ENCODE results near the gene KCNH2. TPM values are rescaled to one million over a fixed set of nuclear protein-coding genes. Genes with fewer than 3 reads are reported as not detected.

KCNH2 gene
- total RNA-seq, 1 experiment from 2014 or later = 16.2 TPM

- TF ChIP-seq ZNF532 (CRISPR knock-in tag; IDR thresholded peaks at IDR 0.05; ENCODE audit: borderline replicate concordance) (no peak), GABPB1 (CRISPR knock-in tag; IDR thresholded peaks at IDR 0.05) (no peak), KAT7 (CRISPR knock-in tag; IDR thresholded peaks at IDR 0.05; ENCODE audit: borderline replicate concordance) (no peak), MAX (CRISPR knock-in tag; IDR thresholded peaks at IDR 0.05) (no peak), ZNF281 (CRISPR knock-in tag; IDR thresholded peaks at IDR 0.05) (no peak), OVOL2 (CRISPR knock-in tag; IDR thresholded peaks at IDR 0.05; ENCODE audit: borderline replicate concordance) (no peak)
These were observed 65.7 kb downstream of the KCNH2 start (continued) for GRCh38 chr7:150912427-150912826.

- ChIA-PET CTCF (interaction anchor here (0.8 to 3.4 kb wide), 10 partner anchors 10 to 151 kb away, joined by 3 to 38 read pairs (median 4); no protein-coding TSS in a partner anchor), POLR2A (no interaction called here)
- no peaks in the 10 kb centered on the region for H3K9me3 Mint-ChIP-seq
- H3K36me3 Mint-ChIP-seq = no peaks in the 10 kb centered on the region
- no peak overlapping the region for H3K27ac Mint-ChIP-seq
- no peak for ATAC-seq
- peaks cover 7% of the 10 kb centered on the region for H3K27me3 Mint-ChIP-seq (ENCODE audit: low read depth)
- no peak overlapping the region for H3K4me3 Mint-ChIP-seq
- DNase-seq (ENCODE audit: low spot score) = no peak
- peaks cover 11% of the 10 kb centered on the region for H3K4me1 Mint-ChIP-seq
- no peak for TF ChIP-seq TEAD4 (CRISPR knock-in tag; IDR thresholded peaks at IDR 0.05)
- TF ChIP-seq HMGA2 (CRISPR knock-in tag; IDR thresholded peaks at IDR 0.05) = no peak
- no peak for TF ChIP-seq NFYB (CRISPR knock-in tag; conservative IDR thresholded peaks at IDR 0.05; ENCODE audit: low read depth)
- TF ChIP-seq CDX4 (CRISPR knock-in tag; IDR thresholded peaks at IDR 0.05; ENCODE audit: borderline replicate concordance) = no peak
- no peak for TF ChIP-seq E2F4 (CRISPR knock-in tag; IDR thresholded peaks at IDR 0.05; ENCODE audit: borderline replicate concordance, low read depth)
These were observed 66.4 kb downstream of the KCNH2 start for GRCh38 chr7:150911590-150912267.

GRCh38 chr7:150910996-150911422 is 67.1 kb downstream of the KCNH2 start:
- H3K9me3 Mint-ChIP-seq = no peaks in the 10 kb centered on the region
- ChIA-PET POLR2A (no interaction called here), CTCF (interaction anchor here (0.8 to 3.4 kb wide), 6 partner anchors 10 to 78 kb away, joined by 4 to 38 read pairs (median 7); no protein-coding TSS in a partner anchor)
- H3K27ac Mint-ChIP-seq = no peak overlapping the region
- H3K27me3 Mint-ChIP-seq (ENCODE audit: low read depth) = peaks cover 9% of the 10 kb centered on the region
- DNase-seq (ENCODE audit: low spot score) (no peak), ATAC-seq (peak; percentile 30; the same call in 1 of the 2 replicates)
- peaks cover 11% of the 10 kb centered on the region for H3K4me1 Mint-ChIP-seq
- no peaks in the 10 kb centered on the region for H3K36me3 Mint-ChIP-seq
- no peak overlapping the region for H3K4me3 Mint-ChIP-seq
- TF ChIP-seq ETV6 (CRISPR knock-in tag; IDR thresholded peaks at IDR 0.05) = no peak
- no peak for TF ChIP-seq ARID4B (CRISPR knock-in tag; IDR thresholded peaks at IDR 0.05; ENCODE audit: borderline replicate concordance)
- no peak for TF ChIP-seq ZNF281 (CRISPR knock-in tag; IDR thresholded peaks at IDR 0.05)
- no peak for TF ChIP-seq CBFB (CRISPR knock-in tag; IDR thresholded peaks at IDR 0.05; ENCODE audit: low read depth)
- no peak for TF ChIP-seq JAZF1 (CRISPR knock-in tag; IDR thresholded peaks at IDR 0.05)

All from WTC11 (cell line).